Activated T-cell treated with anti-CD3 and anti-CD28 coated beads, Interleukin-2, amount 50 U/mL, for 1 hour (primary cell): ENCODE measurements around the gene PASK.
A peak's percentile ranks its signal among the peaks of the same experiment; 100 is the strongest.
"Not testable (repeated sequence)": the region's sequence is repeated elsewhere in the genome, so short reads cannot be mapped to it uniquely, and the experiment has no call there.

Experiments used
- DNase-seq: peaks from one replicate; pipeline ENCODE4 v3.0.0-alpha.2; 2020

Gene PASK

DNA sequence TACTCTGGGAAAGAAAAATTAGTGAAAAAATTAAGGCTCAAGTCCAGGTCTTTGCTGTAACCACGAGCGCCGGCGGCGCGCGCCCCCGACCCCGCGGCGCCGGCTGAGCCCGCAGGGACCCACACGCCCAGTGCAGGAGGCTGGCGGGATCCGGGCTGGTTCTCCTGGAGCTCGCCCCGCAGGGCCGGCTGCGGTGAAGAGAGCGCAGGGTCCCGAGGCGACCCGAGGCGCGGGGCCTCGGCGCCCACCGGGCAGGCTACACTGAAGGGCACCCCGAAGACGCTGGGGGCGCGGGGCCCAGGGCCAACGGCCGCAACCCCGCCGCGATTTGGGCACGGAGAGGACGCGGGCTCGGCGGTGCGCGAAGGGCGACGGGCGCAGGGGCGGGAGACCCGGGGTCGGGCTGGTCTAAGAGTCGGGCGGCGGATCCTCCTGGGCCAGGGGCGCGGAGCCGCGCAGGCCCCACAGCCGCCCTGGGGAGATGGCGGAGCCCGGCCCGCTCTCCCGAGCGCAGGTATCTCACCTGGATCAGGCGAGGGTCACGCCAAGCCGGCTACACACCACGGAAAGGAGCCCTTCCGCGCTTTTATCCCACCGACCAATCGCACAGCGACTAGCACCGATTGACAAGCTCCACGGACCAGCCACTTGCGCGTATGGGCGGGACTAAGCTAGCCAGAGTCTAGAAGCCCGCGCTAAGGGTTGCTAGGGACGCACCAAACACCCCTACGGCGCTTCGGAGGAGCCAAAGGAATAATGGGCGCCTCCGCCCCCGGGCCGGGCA, at the start of gene PASK:
TSS of gene PASK (minus strand) at position 582 of the 784 bp plus-strand sequence. CDS start 6,440 bp downstream, outside the sequence.
- peak; percentile 89 for DNase-seq

DNA sequence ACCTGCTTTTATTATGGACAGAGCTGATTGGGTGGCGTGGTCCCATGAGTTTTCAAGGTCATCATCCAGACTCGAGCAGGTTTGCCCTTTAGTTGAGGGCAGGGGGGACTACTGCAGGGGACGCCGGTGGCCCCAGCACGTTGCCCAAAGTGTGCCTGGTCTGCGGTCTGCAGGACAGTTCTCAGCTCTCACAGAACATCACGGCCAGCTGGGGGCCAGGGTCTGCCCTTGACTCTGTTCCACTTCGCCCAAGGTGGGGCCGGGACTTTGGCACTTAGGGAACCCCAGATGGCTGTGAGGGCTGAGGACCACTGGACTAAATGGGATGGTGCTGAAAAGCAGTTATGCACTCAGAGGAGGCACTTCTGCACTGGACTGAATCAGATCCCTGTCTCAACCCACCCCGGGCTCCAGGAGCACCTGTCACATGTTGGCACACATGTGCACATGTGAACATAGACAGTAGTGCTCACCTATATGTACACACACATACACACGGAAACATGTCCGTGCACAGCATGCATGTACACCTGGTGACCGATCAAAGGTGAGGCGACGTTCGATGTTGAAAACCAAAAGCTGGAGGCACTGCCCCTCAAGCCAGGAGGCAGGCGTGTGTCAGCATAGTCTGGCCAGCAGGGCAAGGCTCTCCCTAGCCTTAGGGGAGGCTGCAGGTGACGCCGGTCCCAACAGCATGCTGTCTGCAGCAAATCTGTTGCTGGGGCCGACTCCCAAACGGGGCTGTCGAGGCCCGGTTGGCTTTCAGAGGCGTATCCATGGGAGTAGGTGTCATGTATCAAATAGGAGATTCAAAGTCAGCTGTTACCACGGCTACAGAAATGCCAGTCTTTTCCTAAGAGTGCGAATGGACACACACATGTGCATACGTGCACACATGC, 49.4 kb upstream of the PASK start:
- DNase-seq, result no peak

DNA sequence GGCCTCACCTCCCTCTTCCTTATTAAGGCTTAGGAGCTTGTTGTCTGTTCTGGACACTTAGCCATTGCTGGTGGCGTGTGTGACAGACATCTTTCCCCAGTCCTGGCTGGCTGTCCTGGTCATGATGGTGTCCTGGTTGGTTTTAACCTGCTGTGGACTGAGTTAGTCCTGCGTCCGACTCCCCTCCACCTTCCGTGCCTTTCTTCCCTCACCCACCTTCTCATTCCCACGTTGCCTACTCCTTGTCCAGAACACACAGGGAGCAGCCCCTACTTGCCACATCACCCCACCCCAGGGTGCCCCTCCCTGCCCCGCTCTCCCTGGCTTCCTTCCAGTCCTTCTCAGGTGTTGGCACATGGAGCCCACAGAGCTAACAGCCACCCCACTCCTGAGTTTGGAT, 48.7 kb upstream of the PASK start:
- no peak for DNase-seq

DNA sequence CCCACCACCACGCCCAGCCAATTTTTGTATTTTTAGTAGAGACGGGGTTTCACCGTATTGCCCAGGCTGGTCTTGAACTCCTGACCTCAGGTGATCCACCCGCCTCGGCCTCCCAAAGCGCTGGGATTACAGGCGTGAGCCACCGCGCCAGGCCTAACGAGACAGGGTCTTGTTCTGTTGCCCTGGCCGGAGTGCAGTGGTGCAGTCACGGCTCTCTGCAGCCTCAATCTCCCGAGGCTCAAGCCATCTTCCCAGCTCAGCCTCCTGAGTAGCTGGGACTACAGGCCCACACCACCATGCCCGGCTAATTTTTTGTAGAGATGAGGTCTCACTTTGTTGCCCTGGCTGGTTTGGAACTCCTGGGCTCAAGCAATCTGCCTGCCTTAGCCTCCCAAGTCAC, 48.0 kb upstream of the PASK start:
- not testable (repeated sequence) for DNase-seq

DNA sequence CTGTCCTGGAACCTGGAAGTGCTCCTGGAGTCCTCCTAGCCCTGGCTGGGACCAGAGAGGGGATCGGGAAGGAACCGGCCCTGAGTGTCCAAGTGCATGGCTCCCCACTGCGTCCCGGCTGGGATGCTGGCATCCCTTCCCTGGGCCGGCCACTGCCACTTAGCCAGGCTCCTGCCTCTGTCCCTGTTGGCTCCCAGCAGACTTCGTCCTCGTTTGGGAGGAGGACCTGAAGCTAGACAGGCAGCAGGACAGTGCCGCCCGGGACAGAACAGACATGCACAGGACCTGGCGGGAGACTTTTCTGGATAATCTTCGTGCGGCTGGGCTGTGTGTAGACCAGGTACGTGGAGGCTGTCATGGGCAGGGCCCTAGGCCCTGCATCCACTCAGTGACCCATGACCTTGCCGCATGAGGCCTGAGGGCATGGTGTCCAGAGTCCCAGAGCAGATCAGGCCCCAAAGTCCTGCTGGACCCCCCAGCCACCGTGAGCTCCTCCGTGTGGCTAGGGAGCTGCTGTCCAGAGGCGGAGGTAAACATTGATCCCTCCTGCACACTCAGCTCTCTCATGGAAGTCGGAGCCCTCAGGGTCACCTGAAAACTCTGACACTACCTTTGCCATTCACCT, 46.3 kb upstream of the PASK start:
- DNase-seq, result no peak

DNA sequence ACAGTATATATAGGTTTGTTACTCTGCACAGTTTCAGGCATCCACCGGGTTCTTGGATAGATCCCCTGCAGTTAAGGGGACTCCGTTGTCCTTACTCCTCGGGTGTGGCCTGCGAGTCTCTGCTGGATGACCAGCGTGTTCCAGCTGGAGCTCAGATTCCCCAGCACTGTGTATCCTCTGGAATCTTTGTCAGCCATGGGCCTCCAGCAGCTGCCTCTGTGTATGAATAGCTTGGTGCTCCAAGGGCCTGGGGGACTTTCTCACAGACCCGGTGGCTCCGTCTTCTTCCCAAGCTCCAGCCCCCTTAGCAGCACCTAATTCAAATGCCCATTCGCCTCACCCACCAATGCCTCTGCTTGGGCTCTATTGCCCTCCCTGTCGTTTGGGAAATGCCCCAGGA, 45.5 kb upstream of the PASK start:
- DNase-seq, result no peak

DNA sequence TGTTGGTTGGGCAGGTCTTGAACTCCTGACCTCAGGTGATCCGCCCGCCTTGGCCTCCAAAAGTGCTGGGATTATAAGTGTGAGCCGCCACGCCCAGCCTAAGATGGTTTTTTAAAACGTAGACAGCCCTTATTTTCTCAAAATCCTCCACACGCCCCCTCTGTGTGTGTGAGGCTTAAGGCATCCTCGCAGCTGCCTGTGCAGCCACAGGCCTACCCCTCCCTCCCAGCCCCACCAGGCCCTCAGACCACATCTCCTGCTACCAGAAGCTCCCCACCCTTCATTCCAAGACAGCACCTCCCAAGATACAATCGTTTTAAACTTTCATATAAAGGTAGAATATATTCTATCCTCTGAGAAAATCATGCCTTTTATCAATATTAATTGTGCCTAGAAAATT, 44.0 kb upstream of the PASK start:
- no peak for DNase-seq

DNA sequence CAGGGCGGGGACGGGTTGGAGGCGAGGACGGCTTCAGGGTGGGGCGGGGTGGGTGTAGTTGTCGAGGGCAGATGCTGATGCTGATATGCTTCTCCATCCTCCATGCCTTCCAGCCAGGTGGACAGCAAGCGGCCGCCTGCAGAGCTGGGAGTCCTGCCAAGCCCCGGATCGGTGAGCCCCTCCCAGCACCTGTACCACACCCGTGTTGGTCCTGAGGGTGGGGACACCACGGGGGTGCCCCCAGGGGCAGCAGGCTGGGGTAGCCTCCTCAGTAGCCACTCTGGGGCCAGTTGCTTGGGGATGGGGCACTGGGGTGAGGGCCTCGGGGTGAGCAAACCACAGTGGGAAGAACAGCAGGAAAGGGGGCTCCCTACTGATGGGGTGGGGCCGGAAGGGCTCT, 41.8 kb upstream of the PASK start:
- no peak for DNase-seq

DNA sequence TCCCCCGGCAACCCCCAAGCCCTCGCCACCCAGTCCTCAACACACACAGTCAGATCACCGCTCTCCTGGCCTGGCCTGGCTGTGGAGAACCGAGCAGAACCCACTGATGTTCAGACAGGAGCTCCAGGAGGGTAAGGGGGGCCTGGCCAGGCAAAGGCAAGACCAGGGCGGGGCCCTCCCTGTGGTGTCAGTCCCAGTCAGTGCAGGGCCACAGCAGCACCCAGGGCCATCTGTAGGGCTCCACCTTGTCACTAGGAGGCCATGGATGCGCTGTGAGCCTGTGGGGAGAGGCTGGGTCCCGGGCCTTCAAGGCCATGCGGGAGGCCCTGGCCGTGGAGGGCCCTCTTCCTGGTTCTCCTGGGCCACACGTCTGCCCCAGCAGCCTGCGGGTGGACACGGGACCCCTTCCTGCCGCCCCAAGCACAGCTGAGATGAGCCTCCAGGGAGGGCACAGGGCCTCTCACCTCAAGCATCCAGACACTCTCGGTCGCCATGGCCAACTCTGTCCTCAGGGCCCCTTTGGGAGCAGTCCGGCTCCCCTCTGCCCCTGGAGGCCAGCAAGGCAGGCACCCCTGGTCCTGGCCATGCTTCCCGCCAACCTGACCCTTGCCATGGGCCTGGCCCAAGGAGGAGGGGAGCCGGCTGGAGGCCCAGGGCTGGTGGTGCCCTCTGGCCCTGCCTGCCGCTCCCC, 41.2 kb upstream of the PASK start:
- no peak for DNase-seq

DNA sequence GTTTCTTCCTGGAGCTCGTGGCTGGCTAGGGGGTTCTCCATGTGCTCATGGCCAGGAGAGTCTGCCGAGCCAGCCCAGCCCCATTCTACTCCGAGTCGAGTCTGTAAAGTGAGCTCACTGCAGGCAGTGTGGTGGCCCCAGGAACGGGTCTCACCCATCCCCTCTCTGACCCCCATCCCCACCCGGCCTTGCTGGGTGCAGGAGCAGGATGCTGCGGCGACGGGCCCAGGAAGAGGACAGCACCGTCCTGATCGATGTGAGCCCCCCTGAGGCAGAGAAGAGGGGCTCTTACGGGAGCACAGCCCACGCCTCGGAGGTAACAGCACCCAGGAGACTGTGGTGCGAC, 40.6 kb upstream of the PASK start:
- DNase-seq, result no peak

DNA sequence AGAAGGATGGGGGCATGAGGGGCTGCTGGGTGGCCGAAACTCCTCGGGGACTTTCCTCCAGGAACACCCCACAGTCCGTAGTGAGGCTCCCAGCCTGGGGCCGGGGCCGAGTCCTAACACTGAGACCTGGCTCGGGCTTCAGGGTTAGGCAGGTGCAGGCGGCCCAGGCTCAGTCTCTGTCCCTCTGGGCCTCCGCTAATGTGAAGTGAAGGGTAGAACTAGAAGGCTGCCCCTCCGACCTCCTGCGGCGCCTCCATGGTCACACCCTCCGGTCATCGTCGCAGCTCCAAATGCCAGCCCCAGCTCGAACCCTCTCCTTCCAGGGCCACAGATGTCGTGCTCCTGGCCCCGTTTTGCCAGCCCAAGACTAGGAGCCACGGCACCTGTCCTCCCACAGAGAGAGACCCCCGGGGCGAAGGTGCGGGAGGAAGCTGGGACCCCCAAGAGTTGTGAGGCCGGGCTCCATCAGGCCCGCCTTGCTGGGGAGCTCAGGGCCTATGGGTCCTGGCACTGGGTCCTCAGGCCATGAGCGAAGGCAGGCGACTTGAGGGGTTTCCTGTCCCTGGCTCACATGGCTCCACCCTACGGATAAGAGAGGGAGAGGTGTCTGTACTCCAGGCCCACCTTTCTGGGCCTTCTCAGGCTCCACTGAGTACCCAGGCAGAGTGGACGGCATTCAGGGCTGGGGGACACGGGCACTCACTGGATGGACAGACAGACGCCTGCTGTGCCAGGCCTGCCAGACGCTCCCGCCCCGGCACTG, 40.0 kb upstream of the PASK start:
- no peak for DNase-seq

DNA sequence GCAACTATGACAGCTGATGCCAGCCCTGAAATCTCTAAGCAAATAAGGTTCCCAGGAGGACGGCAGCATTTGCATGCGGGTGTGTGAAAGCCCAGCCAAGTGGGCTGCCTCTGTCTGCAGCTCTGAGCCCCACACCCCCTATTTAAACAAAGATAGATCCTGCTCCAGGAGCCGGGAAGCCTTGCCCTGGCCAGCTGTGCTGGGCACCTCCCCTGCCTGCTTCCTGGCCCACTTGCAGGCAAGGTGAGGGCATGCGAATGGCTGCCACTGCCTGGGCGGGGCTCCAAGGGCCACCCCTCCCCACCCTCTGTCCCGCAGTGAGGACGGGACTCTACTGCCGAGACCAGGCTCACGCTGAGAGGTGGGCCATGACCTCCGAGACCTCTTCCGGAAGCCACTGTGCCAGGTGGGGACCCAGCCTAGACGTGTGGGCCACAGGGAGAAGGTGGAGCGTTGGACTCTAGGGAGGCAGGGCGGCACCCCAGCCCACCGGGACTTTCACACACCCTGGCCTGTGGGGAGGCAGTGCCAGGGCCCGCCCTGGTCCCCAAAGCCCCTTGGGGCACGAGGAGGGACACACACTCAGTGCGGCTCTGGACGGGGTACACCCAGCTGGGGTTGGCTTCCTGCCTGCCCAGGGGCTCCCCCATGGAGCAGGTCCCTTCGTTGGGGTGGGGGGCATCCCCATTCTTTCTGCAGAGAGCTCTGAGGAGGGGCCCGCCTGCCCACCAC, 39.3 kb upstream of the PASK start, which contains the start of gene ANO7:
TSS of gene ANO7 (plus strand) at position 317 of the 732 bp plus-strand sequence. CDS start 1,387 bp downstream, outside the sequence.
- DNase-seq, result no peak

DNA sequence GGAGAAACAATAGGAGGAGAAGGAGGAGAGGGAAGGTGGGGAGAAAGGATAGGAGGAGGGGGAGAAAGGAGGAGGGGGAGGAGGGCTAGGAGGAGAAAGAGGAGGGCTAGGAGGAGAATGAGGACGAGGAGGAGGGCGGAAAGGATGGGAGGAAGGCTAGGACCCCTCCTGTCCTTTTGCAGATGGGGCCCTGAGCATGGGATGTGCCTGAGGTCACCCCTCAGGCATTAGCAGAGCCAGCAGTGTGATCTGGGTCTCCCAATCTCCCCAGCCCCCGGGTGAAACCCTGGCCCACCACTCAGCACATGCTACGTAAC, 38.6 kb upstream of the PASK start:
- no peak for DNase-seq

DNA sequence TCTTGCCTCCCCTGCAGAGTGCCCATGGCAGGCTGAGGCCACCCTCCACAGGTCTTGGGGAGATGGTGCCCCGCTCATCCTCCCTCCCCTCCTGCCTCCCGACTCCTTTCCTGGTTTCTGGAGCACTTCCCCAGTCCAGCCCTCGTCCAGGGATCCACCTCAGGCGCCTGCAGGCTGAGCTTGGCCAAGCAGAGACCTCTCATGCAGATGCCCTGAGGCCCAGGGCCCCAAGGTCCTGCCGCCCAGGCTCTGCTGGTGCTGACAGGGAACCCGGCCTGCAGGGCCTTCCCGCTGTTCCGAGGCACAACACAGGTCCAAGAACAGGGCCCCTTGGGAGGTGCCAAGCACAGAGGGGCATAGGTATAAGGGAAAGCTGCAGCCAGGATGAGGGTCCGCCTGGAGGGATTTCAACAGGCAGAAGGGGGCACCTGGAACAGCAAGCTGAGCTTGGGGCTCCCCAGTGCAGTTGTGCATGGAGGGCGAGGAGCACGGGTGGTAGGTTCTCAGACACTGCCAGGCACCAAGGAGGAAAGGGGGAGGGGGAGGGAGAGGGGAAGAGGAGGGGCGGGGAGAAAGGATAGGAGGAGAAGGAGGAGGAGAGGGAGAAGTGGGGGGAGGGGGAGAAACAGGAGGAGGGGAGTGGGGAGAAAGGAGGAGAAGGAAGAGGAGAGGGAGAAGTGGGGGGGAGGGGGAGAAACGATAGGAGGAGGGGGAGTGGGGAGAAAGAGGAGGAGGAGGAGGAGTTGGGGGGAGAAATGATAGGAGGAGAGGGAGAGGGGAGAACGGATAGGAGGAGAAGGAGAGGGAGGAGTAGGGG, 38.0 kb upstream of the PASK start:
- no peak for DNase-seq

DNA sequence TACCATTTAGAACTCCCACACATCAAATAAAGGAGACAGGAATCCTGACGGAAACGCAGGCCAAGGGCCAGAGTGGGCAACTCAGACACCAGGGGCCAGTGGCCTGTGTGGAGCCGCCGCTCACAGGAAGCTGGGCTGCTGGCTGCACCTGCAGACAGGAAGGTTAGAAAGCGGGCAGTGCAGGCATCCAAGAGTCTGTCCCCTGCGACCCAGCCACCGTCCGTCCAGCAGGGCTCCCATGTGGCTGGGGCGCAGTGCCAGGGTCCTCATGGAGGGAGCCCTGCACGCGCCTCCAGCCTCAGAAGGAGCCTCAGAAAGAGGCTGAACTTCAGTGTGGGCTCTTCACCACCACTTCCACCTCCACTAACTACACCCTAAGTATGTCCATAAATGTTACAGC, 36.7 kb upstream of the PASK start:
- no peak for DNase-seq

DNA sequence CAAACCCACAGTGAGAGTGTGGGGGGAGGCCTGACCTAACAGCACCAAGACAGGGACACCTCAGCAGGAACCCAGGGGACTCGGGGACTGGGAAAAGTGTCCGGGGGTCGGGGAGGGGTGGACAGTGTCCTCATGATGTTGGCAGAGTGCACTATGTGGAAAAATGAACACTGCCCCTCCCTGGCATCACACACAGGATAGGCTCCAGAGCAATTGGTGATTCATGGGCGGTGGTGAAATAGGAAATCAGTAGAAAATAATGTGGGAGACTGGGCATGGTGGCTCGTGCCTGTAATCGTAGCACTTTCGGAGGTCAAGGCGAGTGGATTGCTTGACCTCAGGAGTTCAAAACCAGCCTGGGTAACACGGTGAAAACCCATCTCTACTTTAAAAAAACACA, 35.6 kb upstream of the PASK start:
- no peak for DNase-seq

DNA sequence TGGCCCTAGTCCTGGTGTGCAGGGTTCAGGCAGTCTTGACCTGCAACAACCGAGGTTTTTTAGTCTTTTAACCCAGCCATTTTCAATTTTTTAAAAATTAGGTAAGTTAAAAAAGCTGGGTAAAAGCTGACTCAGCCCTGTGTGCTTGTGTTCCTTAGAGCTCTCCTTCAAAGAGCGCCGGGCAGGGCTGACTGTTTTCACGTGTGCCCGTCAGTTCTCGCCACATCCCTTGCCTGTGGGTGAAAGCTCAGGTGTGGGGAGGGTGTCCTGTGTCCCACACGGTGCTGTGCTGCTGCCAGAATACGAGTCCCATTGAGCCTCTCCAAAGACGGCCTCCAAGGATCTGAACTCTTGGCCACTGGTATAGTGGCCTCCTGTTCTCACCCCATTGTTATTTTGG, 33.9 kb upstream of the PASK start:
- no peak for DNase-seq

DNA sequence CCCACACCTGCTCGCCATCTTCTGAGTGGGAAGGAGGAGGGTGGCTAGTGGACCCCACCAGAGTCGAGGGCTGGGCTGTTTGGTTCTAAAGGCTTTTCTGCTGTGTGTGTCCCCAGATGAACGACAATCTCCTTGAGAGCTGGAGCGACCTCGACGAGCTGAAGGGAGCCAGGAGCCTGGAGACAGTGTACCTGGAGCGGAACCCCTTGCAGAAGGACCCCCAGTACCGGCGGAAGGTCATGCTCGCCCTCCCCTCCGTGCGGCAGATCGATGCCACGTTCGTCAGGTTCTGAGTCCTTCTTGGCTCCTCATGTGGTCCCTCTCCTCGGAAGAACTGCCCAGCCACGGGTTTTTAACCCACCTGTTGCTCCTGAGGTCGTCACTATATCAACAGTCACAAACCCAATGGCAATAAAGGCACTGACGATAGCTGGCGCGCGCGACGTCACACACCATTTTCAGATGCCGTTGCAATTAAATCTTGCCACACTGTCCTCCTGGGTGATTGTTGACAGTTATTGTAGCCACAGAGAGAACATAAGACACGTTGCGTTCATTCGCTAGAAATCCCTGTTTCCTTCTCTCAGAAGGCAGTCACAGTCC, 33.4 kb upstream of the PASK start:
- no peak for DNase-seq

DNA sequence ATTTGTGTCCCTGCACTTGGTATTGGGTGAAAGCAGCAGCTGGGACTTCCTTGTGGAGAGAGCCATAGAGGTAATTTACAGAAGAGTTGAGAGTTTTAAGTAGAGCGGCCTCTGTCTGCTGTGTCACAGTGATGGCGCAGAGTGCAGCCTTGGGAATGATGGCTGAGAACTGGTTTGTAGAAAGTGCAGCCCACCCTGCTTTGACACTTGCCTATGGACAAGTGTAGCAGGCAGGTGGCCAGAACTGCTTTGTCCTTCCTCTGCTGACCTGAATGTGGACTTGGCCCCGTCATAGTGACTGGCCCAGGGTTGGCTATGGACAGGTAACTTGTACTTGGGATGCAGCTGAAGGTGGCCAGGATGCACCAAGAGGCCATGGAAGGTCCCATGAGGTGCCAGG, 32.9 kb upstream of the PASK start:
- DNase-seq, result no peak

DNA sequence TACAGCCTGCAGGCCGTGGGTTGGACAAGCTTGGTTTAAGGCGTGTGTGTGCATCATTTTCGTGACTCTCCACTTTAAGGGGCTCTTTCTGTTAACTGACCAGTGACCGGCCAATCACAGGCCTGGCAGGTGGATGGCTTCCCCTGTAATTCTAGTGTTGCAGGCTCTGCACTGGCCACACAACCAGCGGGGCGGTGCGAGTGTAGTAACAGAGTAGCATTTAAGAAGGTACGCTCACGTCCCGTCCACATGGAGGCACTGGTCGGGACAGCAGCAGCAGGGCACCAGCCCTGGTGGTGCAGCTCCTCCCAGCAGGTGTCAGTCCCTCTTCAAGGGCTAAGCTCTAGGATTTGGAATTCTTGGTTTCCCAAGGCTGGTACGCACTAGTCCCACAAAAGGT, 31.2 kb upstream of the PASK start:
- no peak for DNase-seq
